Activated CD4-positive, alpha-beta T cell treated with anti-CD3 and anti-CD28 coated beads for 48 hours (primary cell): ENCODE results near the gene ATP10A.

Experiments used
- DNase-seq: peaks from one replicate; pipeline ENCODE4 v3.0.0-alpha.2; 2020

The ATP10A gene

DNA sequence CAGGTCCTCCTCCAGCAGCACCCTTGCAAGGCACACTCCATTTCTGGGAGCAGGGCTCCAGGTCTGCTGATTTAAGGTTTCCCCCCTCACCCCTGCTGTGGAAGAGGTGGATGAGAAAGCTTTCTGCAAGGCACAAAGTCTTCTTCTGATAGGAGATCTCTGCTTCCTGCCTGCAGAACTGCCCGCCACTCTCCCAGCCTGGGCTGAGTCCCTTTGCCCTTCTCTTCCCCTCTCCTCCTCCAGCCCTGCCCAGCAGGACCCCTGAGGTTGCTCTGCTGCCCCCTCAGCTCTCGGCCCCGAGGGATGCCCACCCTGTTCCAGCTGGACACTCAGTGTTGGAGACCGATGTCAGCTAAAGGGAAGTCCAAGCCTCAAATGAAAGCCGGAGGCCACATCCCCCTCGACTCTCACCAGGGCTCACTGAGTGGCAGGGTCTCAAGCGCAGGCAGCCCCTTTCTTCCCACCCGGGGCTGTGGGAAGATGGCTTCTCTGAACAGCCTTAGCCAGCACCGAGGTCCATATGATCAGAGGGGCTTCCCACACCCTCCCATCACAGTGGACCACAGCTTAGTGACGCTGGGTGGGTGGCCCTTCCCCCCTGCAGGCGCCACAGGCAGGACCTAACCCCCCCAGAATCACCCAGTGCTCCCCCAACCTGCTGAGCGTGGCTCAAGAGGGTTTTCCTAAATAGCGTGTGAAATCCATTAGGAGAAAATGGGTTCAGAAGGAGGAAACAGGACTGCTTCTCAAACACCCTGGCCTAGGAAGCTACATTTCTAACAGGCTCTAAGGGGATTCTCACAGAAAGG is 4.0 kb downstream of the ATP10A start:
- DNase-seq, result no peak

DNA sequence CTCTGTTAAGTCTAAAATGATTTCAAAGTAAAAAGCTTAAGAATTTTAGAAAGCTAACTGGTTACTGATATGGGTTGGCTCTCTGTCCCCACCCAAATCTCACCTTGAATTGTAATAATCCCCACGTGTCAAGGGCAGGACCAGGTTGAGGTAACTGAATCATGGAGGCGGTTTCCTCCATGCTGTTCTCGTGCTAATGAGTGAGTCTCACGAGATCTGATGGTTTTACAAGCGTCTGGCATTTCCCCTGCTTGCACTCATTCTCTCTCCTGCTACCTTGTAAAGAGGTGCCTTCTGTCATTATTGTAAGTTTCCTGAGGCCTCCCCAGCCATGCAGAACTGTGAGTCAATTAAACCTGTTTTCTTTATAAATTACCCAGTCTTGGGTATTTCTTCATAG is 7.1 kb downstream of the ATP10A start:
- peak; percentile 41 for DNase-seq

DNA sequence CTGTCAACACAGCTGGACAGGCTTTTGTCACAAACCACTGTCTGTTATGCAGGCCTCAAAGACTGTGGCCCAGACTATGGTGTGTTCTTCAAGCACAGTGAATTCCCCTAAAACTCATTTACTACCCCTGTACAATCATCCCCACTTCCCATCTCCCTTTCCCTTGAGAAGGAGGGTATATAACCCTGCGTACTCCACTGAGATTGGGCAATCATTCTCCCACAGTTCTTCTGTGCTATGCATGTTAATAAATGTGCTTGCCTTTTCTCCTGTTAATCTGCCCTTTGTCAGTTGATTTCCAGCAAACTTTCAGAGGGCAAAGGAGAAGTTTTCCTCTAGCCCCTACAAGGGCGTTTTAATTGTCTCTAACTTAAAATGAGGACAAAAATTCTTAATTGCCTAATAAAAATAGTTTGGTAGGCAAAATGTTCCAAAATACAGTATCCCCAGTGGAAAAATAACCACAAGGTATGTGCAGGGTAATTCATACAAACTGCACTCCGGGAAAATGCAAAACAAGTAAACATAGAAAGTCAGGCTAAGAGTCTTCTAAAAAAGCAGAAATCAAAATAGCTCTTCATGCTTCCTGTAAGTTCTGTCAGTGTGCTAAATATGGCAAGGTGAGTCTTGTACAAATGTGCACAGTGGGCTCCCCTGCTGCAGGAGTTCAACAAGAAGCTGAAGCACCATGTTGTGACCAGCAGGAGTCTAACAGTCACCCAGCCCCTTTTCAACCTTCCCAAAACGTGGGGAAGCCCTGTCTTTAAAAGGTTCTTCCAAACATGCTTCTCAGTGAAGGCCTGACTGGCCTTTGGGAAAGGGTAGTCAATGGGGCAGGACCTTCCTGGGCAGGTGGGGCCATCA is 10.2 kb downstream of the ATP10A start:
- no peak for DNase-seq

- DNase-seq, result no peak
Observed at GRCh38 chr15:25852027-25852426, 11.1 kb downstream of the ATP10A start.

GRCh38 chr15:25850154-25851111 is 12.7 kb downstream of the ATP10A start:
- peak; percentile 83 for DNase-seq

- peak; percentile 47 for DNase-seq
Observed at GRCh38 chr15:25849157-25849921, 13.8 kb downstream of the ATP10A start.

- no peak for DNase-seq
Observed at GRCh38 chr15:25848784-25849156, 14.4 kb downstream of the ATP10A start.

DNA sequence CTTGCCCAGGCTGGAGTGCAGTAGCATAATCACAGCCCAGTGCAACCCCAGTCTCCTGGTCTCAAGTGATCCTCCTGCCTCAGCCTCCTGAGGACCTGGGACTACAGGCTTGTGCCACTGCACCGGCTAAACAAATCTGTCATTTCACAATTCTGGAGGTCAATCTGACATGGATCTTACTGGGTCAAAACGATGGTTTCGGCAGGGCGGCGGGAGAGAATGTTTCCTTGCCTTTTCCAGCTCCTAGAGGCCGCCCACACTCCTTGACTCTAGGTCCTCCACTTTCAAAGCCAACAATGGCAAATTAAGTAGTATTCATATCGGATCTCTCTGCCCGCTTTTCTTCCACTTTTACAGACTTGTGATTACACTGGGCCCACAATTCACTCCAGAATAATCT is 14.8 kb downstream of the ATP10A start:
- no peak for DNase-seq

- DNase-seq, result no peak
Observed at GRCh38 chr15:25847051-25847450, 16.1 kb downstream of the ATP10A start.

DNA sequence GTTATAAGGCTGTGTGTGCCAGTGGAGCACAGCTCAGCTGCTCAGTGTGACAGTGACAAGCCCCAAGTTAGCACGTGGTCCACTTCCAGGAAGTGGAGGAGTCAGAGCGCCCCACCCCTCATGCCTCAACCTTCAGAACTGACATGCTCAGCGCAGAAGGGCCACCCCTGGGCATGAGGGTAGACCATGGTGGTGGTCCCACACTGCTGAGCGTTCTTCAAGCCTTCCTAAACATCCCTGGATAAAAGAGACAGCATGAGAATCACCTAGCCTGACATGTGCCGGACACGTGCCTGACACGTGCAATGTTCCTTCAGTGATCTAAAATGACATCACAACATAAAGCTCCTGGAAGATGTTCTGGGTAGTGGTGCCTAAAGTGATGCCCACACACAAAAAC is 16.8 kb downstream of the ATP10A start:
- DNase-seq, result peak; percentile 76

GRCh38 chr15:25844981-25845680 is 18.0 kb downstream of the ATP10A start:
- DNase-seq, result no peak

- DNase-seq, result no peak
Observed at GRCh38 chr15:25844542-25844941, 18.6 kb downstream of the ATP10A start.

DNA sequence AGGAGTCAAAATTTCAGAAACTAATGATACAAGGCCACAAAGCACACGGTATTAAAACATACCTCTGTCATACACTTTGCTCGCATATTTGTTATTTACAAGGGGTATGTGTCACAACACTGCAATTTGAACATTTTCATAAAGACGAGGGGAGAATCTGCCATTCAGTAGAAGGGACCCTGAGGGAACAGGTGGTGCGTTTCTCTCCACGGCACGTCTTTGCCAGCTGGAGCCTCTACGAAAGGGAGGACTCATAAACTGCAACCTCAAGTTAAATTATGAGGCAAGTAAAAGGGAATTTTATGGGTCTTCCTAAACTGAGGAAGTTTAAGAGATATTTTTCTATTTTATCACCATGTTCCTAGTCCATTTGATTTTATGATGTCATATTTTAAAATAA is 19.1 kb downstream of the ATP10A start:
- DNase-seq, result no peak

- no peak for DNase-seq
Observed at GRCh38 chr15:25839638-25840156, 23.4 kb downstream of the ATP10A start.

DNA sequence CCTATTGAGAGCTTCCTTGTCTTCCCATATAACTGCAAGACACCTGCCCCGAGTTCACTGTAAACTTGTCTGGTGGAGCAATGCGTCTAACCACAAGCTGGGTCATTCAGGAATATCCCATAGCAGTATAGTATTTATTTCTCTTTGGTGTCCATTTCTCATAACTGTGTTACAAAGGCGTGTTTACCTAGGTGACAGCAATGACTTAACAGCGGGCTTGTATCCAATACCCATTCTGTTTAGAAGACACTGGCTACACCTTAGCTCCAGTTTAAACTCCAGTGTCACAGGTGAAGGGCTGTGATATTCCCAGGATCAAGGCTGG is 24.3 kb downstream of the ATP10A start:
- no peak for DNase-seq

GRCh38 chr15:25838191-25838870 is 24.8 kb downstream of the ATP10A start:
- DNase-seq, result no peak

DNA sequence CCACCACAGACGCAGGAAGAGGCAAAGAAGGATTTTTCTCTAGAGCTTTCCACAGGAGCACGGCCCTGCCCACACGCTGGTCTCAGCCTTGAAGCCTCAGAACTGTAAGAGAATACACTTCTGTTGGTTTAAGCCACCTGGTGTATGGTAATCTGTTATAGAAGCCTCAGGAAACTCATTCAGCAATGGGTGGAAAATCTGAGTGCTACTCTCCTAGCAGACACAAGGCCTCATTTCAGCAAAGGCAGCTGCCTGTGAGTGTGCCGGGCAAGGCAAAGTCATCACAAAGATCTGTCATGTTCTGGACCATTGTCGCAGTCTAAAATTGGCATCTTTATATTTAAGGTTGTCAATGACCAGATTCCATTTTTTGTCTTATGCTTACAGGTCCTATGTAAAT is 31.0 kb downstream of the ATP10A start:
- peak; percentile 42 for DNase-seq

GRCh38 chr15:25830844-25831451 is 32.2 kb downstream of the ATP10A start:
- no peak for DNase-seq

- no peak for DNase-seq
Observed at GRCh38 chr15:25829073-25829472, 34.1 kb downstream of the ATP10A start.

GRCh38 chr15:25825207-25825606 is 37.9 kb downstream of the ATP10A start:
- no peak for DNase-seq
